CD4-positive, alpha-beta T cell (primary cell): ENCODE measurements around the gene PITPNB. TPM values are rescaled to one million over a fixed set of nuclear protein-coding genes. Genes with fewer than 3 reads are reported as not detected.

Experiments
- ATAC-seq: fragments of 200-7000 bp; cut with Tn5 transposase; one replicate; pipeline ENCODE4 v1.10.0; 2022; ENCODE audit warnings: mild to moderate bottlenecking; ENCODE audit not compliant: poor library complexity
- CTCF ChIA-PET: fragments of 350-600 bp; sonication (Branson Sonifier 250); formaldehyde crosslinking; loops from one replicate; lab custom pipeline; 2021; ENCODE audit warnings: antibody characterized with exemption, inconsistent platforms; lab: Charles Lee
- POLR2A ChIA-PET: fragments of 350-600 bp; sonication (Branson Sonifier 250); formaldehyde crosslinking; loops from one replicate; lab custom pipeline; 2021; ENCODE audit warnings: antibody characterized with exemption, inconsistent platforms; lab: Charles Lee
- DNase-seq, 14 experiments: peaks; one replicate each; pipeline ENCODE4 v3.0.0-alpha.2; 2013 to 2020; ENCODE audit warnings: mixed read lengths in 2 of 14
- H3K27ac ChIP-seq, 2 donors: one replicate each; pipeline versions ENCODE4 v1.5.1 to v1.7.0; 2013; ENCODE audit warnings: low read length in 2 of 2, low read depth in 1 of 2, mild to moderate bottlenecking in 1 of 2
- H3K27me3 ChIP-seq, 2 experiments: 1 replicate in 1 of 2; 2 replicates in 1 of 2; pipeline versions ENCODE4 v1.6.1 to v1.7.0; 2013; ENCODE audit warnings: low read length in 2 of 2, control low read depth in 1 of 2, mild to moderate bottlenecking in 1 of 2, moderate library complexity in 1 of 2; ENCODE audit not compliant: insufficient read depth in 2 of 2, control insufficient read depth in 1 of 2
- H3K36me3 ChIP-seq: one replicate; pipeline ENCODE4 v1.6.1; 2013; ENCODE audit warnings: low read length, control low read depth; ENCODE audit not compliant: insufficient read depth
- H3K4me1 ChIP-seq: one replicate; pipeline ENCODE4 v1.6.1; 2013; ENCODE audit warnings: low read length, control low read depth; ENCODE audit not compliant: insufficient read depth
- H3K4me3 ChIP-seq: one replicate; pipeline ENCODE4 v1.5.1; 2013; ENCODE audit warnings: mild to moderate bottlenecking, low read length, moderate library complexity
- H3K9me3 ChIP-seq, 2 experiments: 1 replicate in 1 of 2; 2 replicates in 1 of 2; pipeline versions ENCODE4 v1.6.1 to v1.7.0; 2013; ENCODE audit warnings: low read length in 2 of 2, mild to moderate bottlenecking in 2 of 2, control low read depth in 1 of 2, moderate library complexity in 1 of 2; ENCODE audit not compliant: control insufficient read depth in 1 of 2, insufficient read depth in 1 of 2
- H3K27ac Mint-ChIP-seq: one replicate; pipeline ENCODE4 v1.8.0; 2020; ENCODE audit warnings: mixed read lengths
- H3K27me3 Mint-ChIP-seq: one replicate; pipeline ENCODE4 v1.8.0; 2021; ENCODE audit warnings: mixed read lengths
- H3K36me3 Mint-ChIP-seq: one replicate; pipeline ENCODE4 v1.8.0; 2021; ENCODE audit warnings: low read depth, mixed read lengths
- H3K4me1 Mint-ChIP-seq: one replicate; pipeline ENCODE4 v1.8.0; 2021; ENCODE audit warnings: low read depth, mixed read lengths
- H3K4me3 Mint-ChIP-seq: one replicate; pipeline ENCODE4 v1.8.0; 2020; ENCODE audit warnings: mild to moderate bottlenecking, mixed read lengths
- H3K9me3 Mint-ChIP-seq: one replicate; pipeline ENCODE4 v1.8.0; 2020; ENCODE audit warnings: mixed read lengths
- CTCF ChIP-seq: fragments of 200-600 bp; IDR thresholded peaks from one replicate; pipeline ENCODE4 v1.8.0; 2022; ENCODE audit warnings: antibody characterized with exemption, mild to moderate bottlenecking
- intact Hi-C, 2 experiments: fragments of 100-400 bp; cut with DNase I in 1 of 2; cut with micrococcal nuclease in 1 of 2; formaldehyde crosslinking; loops; one replicate each; pipeline versions ENCODE4 v1.15.1 to v1.9.0; 2023 to 2025; cut with DNase I, micrococcal nuclease
- polyA plus RNA-seq, 2 donors: library from polyadenylated mRNA; unstranded; fragments of 120-200 nt; gene quantifications; one replicate each; pipeline ENCODE4 v1.2.1, GENCODE V29; 2013
- total RNA-seq, 174 experiments: library from RNA in 2 of 174; stranded (reverse) in 2 of 174; gene quantifications; one replicate each; pipeline ENCODE4 v1.2.3 and lab custom pipeline; 2021 to 2026

Gene PITPNB
- total RNA-seq (10 to 100 TPM; 37.6 to 38.7 TPM), total RNA-seq (lab: John Stamatoyannopoulos, UW) (19.7 to 195 (median 47.7) reads per million in 172 experiments)
- 47.2 TPM for polyA plus RNA-seq (2013, experiment 1 of 2)
- 49.0 TPM for polyA plus RNA-seq (2013, experiment 2 of 2)

- Mint-ChIP-seq H3K4me3 (peak within 1 kb of the TSS; percentile 100), H3K27me3 (no peaks in the 10 kb centered on the region), H3K36me3 (peaks cover 52% of the 10 kb centered on the region), H3K27ac (peak within 1 kb of the TSS; percentile 99), H3K4me1 (peaks cover 85% of the 10 kb centered on the region), H3K9me3 (no peaks in the 10 kb centered on the region)
- POLR2A ChIA-PET, result interaction anchor here (0.8 to 2.4 kb wide), 12 partner anchors 9 to 1436 kb away, joined by 4 to 11 read pairs (median 6); partner anchors contain the start of genes CCDC117, HPS4, SRRD and XBP1
- Histone ChIP-seq H3K4me1 (peaks cover 19% of the 10 kb centered on the region), H3K27me3 (no peaks in the 10 kb centered on the region), H3K27ac (peak within 1 kb of the TSS; percentile 86 to 92), H3K4me3 (peak within 1 kb of the TSS; percentile 79), H3K9me3 (no peaks in the 10 kb centered on the region), H3K36me3 (no peaks in the 10 kb centered on the region)
- TF ChIP-seq CTCF, result no peak
- intact Hi-C loops, result loop anchor here in 1 of 2 experiments (2.0 to 10.0 kb wide), 6 partner anchors 33 to 1495 kb away; partner anchors contain the start of genes ASPHD2, CCDC117, HPS4 and KREMEN1
- peak; percentile 86 for ATAC-seq
- DNase-seq, result peak; percentile 98 to 100 (median 99)
- CTCF ChIA-PET, result interaction anchor here (0.8 to 1.9 kb wide), 3 partner anchors 8 to 33 kb away, joined by 3 to 4 read pairs (median 3); no protein-coding TSS in a partner anchor
Measured at GRCh38 chr22:27919222-27919941, at the start of gene PITPNB. Gene PITPNB, minus strand, starts transcription at chr22:27919256. Its CDS starts 65 bp downstream, at chr22:27919191.

- POLR2A ChIA-PET, result no interaction called here
- ATAC-seq, result no peak
Measured at GRCh38 chr22:27966168-27967064, 47.4 kb upstream of the PITPNB start.

More at GRCh38 chr22:27966168-27967064, 47.4 kb upstream of the PITPNB start:
- H3K4me3 Mint-ChIP-seq, result no peak overlapping the region
- Histone ChIP-seq H3K27ac (no peak overlapping the region), H3K4me3 (no peak overlapping the region), H3K27me3 (no peaks in the 10 kb centered on the region), H3K36me3 (no peaks in the 10 kb centered on the region), H3K4me1 (no peaks in the 10 kb centered on the region), H3K9me3 (no peaks in the 10 kb centered on the region)
- intact Hi-C loops, result no loop called here
- DNase-seq, result no peak
- no peaks in the 10 kb centered on the region for H3K27me3 Mint-ChIP-seq
- no peaks in the 10 kb centered on the region for H3K4me1 Mint-ChIP-seq
- no peak for TF ChIP-seq CTCF
- peaks cover 4% of the 10 kb centered on the region for H3K9me3 Mint-ChIP-seq
- CTCF ChIA-PET, result no interaction called here
- no peak overlapping the region for H3K27ac Mint-ChIP-seq
- peaks cover 26% of the 10 kb centered on the region for H3K36me3 Mint-ChIP-seq
